ENCODE measurements around the gene TMEM121.

Gene TMEM121

DNA sequence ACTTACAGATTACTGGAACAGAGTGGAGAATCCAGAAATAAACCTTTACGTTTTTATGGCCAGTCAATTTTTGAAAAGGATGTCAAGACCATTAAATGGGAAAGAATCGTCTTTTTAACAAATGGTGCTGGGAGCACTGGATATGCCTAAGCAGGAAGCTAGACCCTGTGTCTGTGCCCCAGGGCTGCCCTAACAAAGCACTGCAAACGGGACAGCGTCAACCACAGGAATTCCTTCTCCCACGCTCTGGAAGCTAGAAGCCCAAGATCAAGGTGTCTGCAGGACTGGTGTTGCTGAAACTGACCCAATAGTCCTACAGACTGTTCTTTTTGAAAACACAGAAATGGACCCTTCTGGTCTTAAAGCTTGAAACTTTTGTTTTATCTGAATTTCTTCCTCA is 9.3 kb upstream of the TMEM121 start:
- DNase-seq (ENCODE audit: low spot score), result no peak
- TF ChIP-seq, protein P1, sequence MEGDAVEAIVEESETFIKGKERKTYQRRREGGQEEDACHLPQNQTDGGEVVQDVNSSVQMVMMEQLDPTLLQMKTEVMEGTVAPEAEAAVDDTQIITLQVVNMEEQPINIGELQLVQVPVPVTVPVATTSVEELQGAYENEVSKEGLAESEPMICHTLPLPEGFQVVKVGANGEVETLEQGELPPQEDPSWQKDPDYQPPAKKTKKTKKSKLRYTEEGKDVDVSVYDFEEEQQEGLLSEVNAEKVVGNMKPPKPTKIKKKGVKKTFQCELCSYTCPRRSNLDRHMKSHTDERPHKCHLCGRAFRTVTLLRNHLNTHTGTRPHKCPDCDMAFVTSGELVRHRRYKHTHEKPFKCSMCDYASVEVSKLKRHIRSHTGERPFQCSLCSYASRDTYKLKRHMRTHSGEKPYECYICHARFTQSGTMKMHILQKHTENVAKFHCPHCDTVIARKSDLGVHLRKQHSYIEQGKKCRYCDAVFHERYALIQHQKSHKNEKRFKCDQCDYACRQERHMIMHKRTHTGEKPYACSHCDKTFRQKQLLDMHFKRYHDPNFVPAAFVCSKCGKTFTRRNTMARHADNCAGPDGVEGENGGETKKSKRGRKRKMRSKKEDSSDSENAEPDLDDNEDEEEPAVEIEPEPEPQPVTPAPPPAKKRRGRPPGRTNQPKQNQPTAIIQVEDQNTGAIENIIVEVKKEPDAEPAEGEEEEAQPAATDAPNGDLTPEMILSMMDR (IDR thresholded peaks at IDR 0.05; ENCODE audit: extremely low read depth, insufficient read depth, missing control alignments), result no peak
- in situ Hi-C loops (cut with MboI; ENCODE audit: low pct_unique_long_range_greater_than_20kb, low sequenced_read_pairs, unreplicated experiment), result loop anchor here (25.0 kb wide), 1 partner anchor 405 kb away; no protein-coding TSS in a partner anchor

DNA sequence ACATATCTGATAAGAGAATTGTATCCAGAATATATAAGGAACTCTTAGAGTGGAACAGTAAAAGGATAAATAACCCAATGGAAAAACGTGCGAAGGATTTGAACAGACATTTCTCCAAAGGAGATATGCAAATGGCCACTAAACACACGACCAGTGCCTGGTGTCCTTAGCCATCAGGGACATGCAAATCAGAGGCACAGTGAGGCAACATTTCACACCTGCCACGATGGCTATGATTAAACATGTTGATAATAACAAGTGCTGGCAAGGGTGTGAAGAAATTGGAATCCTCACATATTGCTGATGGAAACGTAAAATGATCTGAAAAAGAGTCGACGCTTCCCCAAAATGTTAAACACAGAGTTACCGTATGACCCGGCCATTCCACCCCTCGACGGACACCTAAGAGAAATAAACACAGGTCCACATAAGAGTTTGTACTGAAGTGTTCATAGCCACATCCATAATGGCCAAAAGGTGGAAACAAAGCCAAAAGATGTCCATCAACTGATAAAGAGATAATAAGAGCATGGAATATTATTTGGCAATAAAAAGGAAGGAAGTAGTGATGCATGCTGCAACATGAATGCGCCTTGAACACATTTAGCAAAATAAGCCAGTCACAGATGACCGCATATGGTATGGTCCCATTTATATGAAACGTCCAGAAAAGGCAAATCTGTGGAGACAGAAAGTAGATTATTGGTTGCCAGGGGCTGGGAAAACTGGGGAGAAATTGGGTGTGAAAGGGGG is 6.3 kb upstream of the TMEM121 start:
- no peak for DNase-seq (ENCODE audit: low spot score)
- in situ Hi-C loops (cut with MboI; ENCODE audit: low pct_unique_long_range_greater_than_20kb, low sequenced_read_pairs, unreplicated experiment), result loop anchor here (25.0 kb wide), 1 partner anchor 408 kb away; no protein-coding TSS in a partner anchor
- TF ChIP-seq, protein P1 (IDR thresholded peaks at IDR 0.05; ENCODE audit: extremely low read depth, insufficient read depth, missing control alignments), result no peak

DNA sequence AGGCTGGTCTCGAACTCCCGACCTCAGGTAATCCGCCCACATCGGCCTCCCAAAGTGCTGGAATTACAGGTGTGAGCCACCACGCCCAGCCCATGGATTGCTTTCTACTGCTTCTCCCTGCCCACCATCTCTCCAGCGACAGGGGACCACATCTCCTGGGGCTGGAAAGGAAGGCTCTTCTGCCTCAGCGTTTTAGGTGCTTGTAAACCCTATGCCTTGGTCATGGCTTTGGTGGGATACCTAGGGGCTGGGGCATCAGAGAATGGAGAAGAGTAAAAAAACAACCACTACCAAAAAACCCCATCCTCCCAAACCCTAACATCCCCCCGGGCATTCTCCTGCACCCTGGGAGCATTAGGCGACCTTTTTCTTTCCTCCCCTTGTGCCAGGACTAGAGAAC is 1.1 kb upstream of the TMEM121 start:
- in situ Hi-C loops (cut with MboI; ENCODE audit: low pct_unique_long_range_greater_than_20kb, low sequenced_read_pairs, unreplicated experiment), result no loop called here
- TF ChIP-seq, protein P1 (IDR thresholded peaks at IDR 0.05; ENCODE audit: extremely low read depth, insufficient read depth, missing control alignments), result no peak
- no peak for DNase-seq (ENCODE audit: low spot score)

DNA sequence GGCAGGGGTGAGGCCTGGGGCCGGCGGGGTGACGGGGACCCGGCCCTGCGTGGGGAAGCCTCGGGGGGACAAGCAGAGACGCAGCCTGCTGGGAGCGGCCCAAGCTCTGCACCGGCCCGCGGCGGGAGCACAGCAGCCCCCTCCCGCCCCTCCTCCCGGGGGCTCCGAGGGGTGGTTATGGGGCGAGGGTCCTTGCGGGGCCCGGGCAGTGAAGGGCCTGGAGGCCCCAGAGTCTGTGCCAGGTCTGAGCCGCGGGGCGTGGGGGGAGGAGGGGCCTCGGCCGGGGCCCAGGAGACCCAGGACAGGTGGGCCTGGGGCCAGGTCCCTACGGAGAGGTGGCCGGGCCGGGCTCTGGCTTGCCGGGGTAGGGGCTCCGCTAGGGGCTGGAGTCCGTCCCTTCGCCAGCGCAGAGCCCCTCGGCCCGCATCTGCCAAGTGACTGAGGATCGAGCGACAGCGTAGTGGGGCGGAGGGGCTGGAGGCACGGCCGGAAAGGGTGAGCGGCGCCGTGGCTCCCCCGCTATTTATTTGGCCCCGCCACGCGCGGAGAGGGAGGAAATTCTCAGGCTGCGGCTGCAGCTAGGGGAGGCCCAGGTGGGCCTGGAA is 495 bp downstream of the TMEM121 start:
- TF ChIP-seq, protein P1 (IDR thresholded peaks at IDR 0.05; ENCODE audit: extremely low read depth, insufficient read depth, missing control alignments), result no peak
- in situ Hi-C loops (cut with MboI; ENCODE audit: low pct_unique_long_range_greater_than_20kb, low sequenced_read_pairs, unreplicated experiment), result no loop called here

DNA sequence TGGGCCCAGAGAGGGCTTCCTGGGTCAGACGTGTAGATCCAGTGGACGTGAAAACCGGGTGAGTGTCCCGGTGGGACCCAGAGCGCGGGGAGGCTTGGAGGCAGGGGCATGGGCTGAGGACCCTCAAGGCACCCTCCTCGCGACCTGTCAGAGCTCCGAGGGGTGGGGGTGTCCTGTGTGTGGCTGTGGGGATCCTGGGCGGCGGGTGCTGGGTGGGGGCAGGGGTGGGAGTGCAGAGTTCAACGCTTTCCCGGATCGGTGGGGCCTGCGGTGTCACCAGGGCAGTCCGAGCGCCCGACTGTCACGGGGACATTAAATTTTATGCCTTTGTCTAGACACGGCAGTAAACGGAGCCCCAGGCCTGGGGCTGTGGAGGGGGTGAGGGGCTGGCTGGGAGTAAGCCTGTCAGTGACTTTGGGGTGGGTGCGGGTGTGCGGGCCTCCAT is 1.0 kb downstream of the TMEM121 start:
- in situ Hi-C loops (cut with MboI; ENCODE audit: low pct_unique_long_range_greater_than_20kb, low sequenced_read_pairs, unreplicated experiment), result no loop called here
- DNase-seq (ENCODE audit: low spot score), result no peak
- TF ChIP-seq, protein P1 (IDR thresholded peaks at IDR 0.05; ENCODE audit: extremely low read depth, insufficient read depth, missing control alignments), result no peak

More for the DNA sequence above, 495 bp downstream of the TMEM121 start:
- no peak for DNase-seq (ENCODE audit: low spot score)

DNA sequence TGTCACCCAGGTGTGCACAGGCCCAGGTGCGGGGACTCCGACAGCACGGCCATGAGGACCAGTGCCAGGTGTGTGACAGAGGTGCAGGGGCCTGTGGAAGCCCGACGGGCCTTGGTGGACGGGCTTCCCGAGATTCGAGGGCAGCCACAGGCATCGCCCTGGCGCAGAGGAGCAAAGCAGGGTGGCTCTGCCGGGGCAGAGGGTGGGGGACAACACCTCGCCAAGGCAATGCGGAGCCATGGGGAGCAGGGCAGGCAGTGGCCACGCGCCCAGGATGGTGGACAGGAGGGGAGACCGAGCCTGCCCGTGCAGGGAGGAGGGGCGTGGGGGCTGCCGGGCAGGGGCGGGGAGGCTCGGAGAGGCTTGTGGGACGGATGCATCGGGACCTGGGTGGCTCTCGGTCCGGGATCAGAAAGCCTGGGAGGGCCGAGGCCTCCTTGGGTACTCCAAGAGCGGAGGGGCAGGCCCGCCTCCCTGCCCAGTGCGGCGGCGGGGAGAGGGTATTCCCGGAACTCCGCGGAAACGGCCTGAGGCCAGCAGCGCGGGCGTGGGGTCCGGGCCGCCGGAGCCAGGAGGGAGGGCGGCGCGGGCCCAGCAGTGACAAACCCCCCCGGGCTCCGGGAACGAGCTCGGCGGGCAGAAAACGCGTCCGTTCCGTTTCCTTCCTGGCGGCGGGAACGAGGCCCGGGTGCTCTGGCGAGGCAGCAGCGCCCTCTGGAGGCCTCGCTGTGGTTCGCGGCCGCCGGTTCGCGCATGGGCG is 1.6 kb downstream of the TMEM121 start:
- TF ChIP-seq, protein P1 (IDR thresholded peaks at IDR 0.05; ENCODE audit: extremely low read depth, insufficient read depth, missing control alignments), result peak; percentile 99
- in situ Hi-C loops (cut with MboI; ENCODE audit: low pct_unique_long_range_greater_than_20kb, low sequenced_read_pairs, unreplicated experiment), result no loop called here
- DNase-seq (ENCODE audit: low spot score), result peak; percentile 97
